Posterior cingulate gyrus (tissue), 11 donors: ENCODE results near the gene CAPZA2.

Experiments used
- DNase-seq, 10 donors: peaks; one replicate each; pipeline versions ENCODE4 v3.0.0 to v3.0.0-alpha.2; 2020 to 2021; ENCODE audit warnings: mixed read lengths in 3 of 10
- intact Hi-C: fragments of 100-400 bp; cut with DNase I; formaldehyde crosslinking; loops from one replicate; pipeline ENCODE4 v1.15.1; 2023

Gene CAPZA2

DNA sequence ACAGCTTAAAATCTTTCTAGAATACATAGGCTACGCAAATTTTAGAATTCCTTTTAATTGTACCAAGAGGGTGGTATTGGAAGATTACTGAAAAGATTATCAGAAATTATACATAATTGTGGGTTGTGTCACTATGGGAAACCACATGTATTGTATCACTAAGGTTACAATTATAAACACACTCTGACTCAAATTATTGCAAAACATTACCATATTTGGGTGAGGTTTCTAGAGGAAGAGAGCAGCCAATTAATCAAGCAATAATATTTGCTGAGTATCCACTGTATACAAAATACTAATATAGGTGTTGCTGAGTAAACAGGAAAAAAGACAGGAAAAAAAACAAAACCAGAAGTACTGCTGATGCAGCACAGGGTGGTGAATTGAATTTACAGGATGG is 3.1 kb upstream of the CAPZA2 start:
- DNase-seq = no peak
- intact Hi-C loops = no loop called here

DNA sequence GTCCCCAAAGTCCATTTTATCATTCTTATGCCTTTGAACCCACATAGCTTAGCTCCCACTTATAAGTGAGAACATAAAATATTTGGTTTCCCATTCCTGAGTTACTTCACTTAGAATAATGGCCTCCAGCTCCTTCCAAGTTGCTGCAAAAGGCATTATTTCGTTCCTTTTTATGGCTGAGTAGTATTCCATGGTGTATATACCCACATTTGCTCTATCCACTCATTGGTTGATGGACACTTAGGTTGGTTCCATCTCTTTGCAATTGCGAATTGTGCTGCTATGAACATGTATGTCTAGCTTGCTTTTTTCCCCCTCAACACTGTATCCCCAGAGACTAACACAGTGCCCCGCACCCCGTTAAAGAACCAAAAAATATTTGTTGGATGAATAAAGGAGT is 670 bp upstream of the CAPZA2 start:
- no peak for DNase-seq
- intact Hi-C loops = loop anchor here (10.0 kb wide), 1 partner anchor 93 kb away; the partner anchor contains the start of gene ST7

DNA sequence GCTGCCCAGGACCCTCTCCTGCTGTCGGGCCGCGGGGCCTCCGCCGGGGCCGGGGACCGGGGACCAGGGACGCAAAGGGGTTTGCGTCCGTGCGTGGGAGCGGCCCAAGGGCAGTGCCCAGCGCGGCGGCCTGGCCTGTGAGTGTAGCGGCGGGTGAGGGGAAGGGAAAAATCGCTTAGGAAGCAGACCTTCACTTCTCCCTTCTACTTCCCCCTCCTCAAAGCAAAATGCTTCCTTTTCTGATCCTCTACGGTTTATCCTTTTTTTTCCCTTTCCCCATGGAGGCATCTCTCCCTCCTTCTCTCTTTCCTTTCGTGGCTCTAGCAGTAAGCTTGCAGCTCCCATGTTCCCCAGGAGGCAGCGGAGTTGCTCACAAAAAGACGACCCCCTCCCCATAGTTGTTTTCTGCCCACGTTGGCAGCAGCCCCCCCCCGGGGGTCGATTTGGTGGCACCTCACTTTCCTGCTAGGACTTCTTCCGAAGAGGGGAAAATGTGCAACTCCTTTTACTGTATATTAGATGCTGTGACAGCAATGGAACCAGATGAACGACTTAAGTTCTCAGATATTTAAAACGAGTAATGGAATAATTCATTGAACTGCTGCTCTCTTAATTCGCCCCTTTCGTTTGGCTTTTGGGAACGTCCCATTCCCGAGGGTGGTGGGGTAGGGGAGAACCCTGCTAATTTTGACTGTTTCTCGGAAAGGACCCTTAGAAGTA is 724 bp downstream of the CAPZA2 start:
- peak in 1 of 10 donors; percentile 15 for DNase-seq
- intact Hi-C loops = loop anchor here (10.0 kb wide), 1 partner anchor 92 kb away; the partner anchor contains the start of gene ST7

DNA sequence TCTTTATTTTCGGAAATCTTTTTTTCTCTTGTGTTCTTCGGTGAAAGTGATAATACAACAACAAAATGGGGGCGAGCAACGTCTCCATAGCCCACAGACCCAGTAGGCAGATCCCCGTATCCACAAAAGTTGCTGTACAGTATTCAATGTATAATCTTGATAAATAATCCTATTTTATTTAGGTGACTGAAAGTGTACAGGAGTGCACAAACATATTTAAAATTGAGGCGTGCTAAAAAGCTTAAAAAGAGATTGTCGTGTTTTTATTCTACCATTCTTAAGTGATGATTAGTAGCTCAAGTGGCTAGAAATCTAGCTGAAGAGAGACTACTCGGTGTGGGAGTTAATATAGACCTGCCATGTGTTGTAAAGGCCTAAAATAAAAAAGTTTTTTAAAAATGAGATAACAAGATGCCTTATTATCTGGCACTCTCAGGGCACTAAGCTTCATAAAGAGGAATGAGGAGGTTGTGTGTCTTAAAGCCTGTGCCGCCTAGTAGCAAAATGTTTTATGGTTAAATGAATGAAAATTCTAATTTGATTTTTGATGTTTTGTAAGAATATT is 1.6 kb downstream of the CAPZA2 start:
- no peak for DNase-seq
- intact Hi-C loops = loop anchor here (10.0 kb wide), 1 partner anchor 91 kb away; the partner anchor contains the start of gene ST7

DNA sequence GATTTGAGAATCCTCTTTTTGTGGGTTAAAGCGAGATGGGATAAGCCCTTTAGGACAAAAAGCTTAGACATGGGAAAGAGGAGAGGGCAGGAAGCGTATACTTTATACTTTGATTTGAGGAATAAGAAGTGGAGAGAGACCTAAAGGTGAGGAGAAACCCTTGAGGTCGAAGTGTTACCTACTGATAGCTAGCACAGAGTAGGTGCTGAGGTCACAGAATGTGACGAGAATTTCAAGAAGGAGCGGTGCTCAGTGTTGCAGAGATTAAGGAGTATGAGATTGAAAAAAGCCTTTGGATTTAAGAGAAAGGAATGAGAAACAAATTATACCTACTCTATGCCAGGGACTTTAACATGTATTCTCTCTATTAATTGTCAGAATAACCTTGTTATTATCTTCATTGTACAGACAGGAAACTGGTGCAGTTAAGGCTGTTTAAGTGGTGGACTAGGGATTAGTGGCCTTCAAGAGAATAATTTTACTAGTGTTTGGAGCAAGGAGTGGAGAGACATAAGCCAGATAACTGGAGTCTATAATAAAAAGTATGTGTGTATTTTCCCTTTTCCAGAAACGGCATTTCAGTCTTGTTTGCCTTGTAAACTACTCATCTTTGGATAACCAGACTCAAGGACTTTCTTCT is 8.8 kb downstream of the CAPZA2 start:
- no peak for DNase-seq
- intact Hi-C loops = no loop called here

DNA sequence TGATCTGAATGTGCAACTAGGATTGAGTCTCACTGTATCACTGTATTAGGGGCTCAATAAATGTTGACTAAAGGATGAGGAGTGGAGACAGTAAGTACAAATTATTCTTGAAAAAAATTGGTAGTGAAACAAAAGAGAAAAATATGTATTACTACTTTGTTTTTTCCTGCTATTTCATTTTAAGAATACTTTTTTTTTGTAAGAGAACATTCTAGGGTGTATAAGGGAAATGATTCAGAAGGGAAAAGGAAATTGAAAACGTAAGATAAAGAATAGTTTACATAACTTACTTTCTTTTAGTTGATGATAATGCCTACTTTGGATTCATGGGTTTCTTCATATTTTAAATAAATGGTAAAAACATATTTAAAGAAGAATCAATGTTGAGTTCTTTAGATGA is 9.6 kb downstream of the CAPZA2 start:
- no peak for DNase-seq

DNA sequence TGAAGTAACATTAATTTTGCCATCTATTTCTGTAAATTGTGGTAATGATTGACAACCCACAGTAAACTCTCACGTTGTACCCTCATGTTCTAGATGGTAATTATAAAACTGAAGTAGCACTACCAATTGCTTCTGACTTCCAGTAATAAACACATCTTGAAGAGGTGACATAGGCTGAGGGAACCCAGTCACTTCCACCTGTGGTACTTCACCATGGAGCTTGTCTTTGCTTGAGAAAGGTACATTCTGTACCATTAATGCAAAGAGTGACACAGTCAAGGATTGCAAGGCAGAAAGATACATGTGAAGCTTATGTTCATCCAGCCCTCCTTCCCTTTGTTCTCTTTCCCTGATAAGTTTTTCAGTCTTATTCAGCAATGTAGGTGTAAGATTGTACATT is 11.2 kb downstream of the CAPZA2 start:
- intact Hi-C loops = no loop called here
- DNase-seq = no peak

More for the DNA sequence above, 9.6 kb downstream of the CAPZA2 start:
- intact Hi-C loops = no loop called here

DNA sequence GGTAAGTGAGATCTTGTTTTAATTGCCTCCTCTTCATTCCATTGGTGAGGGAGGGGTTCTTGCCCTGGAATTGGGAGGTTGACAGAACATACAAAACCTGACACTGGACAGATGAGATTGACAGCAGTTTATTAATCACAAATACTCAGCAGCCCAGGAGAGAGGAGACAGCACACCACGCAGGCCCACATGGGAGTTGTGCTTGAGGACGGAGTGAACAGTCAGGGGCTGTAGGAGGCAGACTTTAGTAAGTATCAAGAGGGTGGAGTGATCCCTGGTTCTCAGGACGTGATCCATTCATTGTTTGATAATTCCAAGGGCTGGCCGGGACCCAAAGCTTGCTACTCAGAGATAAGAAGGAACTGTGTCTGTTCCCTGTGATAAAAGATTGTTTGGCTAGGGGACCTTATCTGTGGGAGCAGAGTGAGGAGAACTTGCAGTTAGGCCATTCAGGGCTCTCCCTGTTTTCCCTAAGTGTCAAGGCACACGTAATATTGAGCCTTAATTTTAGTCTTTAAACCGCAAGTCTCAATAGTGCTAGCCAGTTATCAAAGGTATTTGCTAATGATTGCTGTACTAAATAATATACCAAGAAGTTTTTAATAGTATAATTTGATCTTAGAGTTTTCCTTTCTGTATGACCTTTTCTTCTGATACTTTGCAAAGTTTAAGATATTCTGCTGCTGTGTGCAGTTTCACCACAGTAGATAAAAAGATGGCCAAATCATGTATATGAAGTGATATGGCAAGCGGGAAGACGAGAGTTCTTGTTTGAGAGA is 14.5 kb downstream of the CAPZA2 start:
- intact Hi-C loops = no loop called here
- no peak for DNase-seq

DNA sequence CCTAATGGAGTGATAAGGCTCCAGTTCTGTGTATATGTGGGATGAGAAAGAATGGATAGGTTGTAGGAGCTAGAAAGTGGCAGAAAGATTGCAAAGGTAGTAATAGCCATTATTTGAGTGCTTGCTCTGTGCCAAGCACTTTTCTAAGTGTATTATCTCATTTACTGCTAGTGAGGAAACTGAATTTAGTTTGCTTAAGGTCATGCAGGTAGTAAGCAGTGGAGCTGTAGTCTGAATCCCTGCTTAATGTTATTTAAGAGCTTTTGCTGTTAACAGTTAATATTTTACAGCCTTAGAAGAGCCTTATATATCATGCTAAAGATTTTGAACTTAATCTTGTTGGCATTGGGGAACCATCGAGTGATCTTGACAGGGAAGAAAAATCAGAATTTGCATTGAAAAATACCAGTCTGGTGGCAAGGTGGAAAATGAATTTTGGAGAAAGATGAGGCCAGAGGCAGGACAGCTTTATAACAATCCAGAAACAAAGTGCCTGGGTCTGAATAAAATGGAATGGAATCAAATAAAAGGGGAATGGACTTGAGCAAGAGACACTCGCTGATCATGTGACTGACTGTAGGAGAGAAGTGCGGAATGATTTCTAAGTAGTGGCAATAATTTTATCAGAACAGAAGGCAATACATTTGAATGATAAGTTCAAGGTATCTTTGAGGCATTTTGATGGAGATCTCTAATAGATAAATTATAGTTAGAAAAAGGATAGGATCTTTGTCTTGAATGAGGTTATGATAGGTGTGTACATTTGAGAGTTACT is 15.2 kb downstream of the CAPZA2 start:
- no peak for DNase-seq
- intact Hi-C loops = no loop called here

DNA sequence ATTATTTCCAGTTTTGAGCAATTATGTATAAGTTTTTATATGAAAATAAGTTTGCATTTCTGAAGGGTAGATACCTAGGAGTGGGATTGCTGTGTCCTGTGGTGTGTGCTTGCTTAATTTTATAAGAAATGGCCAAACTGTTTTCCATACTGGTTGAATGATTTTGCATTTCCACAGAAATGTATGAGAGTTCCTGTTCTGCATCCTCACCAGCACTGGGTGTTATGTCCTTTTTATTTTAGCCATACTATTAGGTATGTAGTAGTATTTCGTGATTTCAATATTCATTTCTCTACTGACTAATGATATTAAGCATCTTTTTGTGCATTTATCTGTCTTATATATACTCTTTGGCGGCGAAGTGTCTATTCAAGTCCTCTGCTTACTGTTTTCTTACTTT is 22.3 kb downstream of the CAPZA2 start:
- intact Hi-C loops = no loop called here
- DNase-seq = no peak

DNA sequence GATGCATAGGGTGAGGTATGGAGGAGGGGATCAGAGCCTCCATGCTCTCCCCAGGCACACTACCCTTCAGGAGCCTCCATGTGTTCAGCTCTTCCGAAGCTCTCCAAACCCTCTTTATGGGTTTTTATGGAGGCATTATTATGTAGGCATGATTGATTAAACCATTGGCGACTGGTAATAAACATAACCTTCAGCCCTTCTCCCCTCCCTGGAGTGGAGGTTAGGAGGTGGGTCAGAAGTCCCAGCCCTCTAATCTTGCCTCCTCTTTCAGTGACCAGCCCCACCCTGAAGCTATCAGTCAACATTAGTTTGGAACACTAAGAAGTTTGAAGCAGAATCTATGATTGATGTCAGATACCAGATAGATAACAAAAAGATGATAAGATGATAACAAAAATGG is 23.3 kb downstream of the CAPZA2 start:
- intact Hi-C loops = no loop called here

DNA sequence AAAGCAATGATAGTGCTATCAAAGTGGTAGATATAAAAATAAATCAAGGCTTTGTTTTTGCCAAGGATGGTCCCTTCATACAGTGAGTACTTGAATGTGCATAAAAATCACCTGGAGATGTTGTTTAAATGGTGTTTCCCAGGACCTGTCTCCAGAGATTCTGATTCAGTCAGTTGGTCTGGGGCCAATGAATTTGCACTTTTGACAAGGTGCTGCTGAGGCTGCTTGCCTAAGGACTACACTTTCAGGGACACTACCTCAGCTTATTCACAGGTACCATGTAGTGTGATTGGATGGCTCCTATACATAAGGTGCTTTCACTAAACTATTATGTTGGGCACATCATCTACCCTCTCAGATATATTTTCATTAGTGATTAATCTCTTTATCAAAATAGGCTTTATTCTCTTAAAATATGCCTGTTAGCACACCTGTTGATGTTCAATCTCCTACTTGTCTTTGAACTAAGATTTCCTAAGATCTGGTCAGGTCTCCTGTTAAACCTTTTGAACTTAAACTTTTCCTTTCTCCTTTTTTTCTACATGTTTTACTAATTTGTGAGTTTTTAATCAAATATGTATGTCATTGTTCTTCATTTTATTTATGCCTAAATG is 24.3 kb downstream of the CAPZA2 start:
- DNase-seq = no peak
- intact Hi-C loops = no loop called here

More for the DNA sequence above, 23.3 kb downstream of the CAPZA2 start:
- no peak for DNase-seq

DNA sequence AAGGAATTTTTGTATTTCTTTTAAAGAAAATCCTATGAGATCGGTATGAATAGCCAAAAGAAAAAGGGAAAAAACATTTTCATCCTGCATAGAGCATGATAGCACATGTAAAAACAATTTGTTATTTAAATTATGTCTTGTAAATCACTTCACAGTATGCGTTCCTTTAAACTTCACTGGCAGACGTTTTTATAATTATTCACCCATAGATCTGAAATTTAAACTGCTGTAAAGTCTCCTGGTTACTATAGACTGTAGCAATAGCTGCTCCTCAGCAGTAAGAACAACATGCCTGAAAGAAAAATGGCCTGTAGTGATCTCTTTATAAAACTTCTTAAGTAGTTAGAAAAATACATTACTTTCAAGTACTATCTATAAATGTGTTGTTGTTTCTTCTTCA is 26.5 kb downstream of the CAPZA2 start:
- DNase-seq = no peak
- intact Hi-C loops = no loop called here

DNA sequence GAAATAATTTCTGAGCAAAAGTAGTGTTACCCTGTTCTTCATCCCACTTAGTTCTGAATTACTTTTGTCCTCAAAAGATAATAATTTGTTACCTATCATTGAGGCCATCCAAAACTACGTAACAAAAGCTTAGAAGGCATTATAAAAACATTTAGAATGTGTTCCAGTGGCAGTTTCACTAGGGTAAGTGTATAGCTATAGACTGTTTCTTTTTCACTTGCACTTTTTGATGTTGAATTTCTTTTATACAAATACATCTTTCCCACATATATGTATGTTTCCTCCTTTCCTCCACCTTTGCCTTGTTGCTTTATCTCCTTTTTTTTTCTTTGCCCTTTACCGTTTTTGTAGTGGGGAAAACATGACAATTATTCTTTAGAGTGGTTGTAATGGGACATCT is 33.5 kb downstream of the CAPZA2 start:
- no peak for DNase-seq
- intact Hi-C loops = no loop called here

DNA sequence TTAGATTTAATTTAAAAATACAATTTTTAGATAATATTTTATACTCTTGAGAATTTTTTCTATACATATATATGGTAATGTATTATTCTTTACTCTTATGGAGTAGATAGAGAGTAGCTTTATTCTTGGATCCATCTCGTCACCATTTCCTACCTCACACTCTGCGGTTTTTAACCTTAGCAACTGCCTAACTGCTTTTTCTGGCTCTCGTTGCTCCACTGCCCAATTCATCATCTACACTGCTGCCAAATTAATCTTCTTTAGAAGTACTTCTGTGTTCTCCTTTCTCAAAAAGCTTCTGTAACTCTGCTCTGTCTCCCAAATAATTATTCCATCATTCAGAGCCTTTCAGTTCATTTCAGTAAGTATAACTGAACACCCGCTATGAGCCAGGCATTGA is 35.3 kb downstream of the CAPZA2 start:
- intact Hi-C loops = no loop called here
- DNase-seq = no peak

DNA sequence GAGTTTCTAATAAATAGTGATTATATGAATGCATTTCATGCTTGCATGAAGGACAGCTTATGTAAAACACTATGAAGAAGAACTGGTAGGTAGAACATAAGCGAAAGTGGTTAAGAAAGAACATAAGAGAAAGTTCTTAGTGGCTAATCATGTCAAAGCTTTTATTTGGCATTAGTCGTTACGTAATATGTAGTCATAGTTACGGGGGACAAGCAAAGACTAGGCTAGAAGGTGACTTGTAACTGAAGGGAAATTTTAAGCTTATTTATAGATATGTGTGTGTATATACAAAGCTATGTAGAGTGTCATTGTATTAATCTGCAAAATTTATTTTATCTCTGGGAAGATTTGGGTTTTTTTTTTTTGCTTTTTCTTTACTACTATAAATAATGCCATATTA is 36.9 kb downstream of the CAPZA2 start:
- intact Hi-C loops = no loop called here

DNA sequence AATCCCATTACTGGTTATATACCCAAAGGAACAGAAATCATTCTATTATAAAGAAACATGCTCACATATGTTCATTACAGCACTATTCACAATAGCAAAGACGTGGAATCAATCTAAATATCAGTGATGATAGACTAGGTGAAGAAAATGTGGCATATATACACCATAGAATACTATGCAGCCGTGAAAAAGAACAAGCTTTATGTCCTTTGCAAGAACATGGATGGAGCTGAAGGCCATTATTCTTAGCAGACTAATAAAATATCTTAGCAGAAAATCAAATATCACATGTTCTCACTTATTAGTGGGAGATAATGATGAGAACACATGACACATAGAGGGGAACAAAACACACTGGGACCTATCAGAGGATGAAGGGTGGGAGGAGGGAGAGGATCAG is 38.8 kb downstream of the CAPZA2 start:
- no peak for DNase-seq
- intact Hi-C loops = no loop called here

More for the DNA sequence above, 36.9 kb downstream of the CAPZA2 start:
- DNase-seq = no peak

DNA sequence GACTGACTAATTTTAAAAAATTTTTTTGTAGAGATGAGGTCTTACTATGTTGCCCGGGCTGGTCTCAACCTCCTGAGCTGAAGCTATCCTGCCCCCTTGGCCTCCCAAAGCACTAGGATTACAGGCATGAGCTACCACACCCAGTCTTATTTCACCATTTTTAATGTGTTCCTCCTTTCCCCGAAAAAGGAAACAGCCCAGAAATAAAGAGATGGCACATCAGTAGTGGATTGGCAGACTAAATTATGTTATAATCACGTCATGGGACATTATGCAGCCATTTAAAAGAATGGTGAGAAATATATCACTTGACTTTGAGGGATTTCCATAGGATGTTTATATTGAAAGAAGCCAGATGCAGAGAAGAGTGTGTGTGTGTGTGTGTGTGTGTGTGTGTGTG is 40.5 kb downstream of the CAPZA2 start:
- no peak for DNase-seq
- intact Hi-C loops = no loop called here

DNA sequence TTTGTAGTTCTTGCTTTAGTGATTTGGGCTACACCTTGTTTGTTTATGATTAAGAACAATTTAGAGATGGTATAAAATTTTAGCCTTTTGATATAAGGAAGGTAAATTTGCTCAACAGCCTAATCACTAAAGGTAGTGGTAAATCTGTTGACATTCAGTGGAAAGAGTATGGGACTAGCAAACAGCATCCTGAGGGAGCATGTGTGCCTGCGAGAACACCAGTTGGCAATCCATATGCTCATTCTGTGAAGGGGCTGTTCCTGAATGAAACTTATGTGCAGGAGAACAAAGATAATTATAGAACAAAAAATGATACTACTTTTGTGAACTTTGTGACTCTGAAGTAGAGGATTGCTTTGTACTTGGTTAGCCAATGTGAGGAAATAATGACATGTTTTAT is 44.0 kb downstream of the CAPZA2 start:
- DNase-seq = no peak

DNA sequence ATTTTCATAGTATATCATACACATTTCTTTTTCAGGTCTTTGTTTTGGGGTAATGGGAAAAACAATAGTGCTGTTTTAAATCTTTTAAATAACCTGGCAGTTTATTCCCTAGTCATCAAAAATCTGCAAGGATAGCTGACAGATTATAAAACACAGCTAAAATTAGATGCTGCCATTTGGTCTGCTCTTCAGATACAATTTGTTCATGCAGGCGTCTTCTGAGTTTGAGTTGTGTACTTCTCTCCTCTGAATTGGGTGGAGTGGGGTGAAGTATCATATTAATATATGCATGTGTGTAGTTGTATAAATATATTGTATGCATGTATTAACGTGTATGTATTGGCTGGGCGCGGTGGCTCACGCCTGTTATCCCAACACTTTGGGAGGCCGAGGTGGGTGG is 48.0 kb downstream of the CAPZA2 start:
- intact Hi-C loops = no loop called here
- no peak for DNase-seq

More for the DNA sequence above, 44.0 kb downstream of the CAPZA2 start:
- intact Hi-C loops = no loop called here
